ENCODE measurements around the gene ENPP7. TPM values are rescaled to one million over a fixed set of nuclear protein-coding genes. Genes with fewer than 3 reads are reported as not detected.

The ENPP7 gene
- total RNA-seq, 4 donors from 2014 or later: not detected

- H3K9me3 ChIP-seq: no peaks in the 10 kb centered on the region
- intact Hi-C loops (cut with DNase I; ENCODE audit: low total_unique reads): no loop called here
- peaks cover 0 to 21% of the 10 kb centered on the region in 2 donors for H3K27me3 ChIP-seq
- no peak overlapping the region for H3K27ac ChIP-seq
- no peaks in the 10 kb centered on the region for H3K36me3 ChIP-seq
- no peak overlapping the region for H3K4me3 ChIP-seq
- no peak for DNase-seq
- peaks cover 0 to 8% of the 10 kb centered on the region in 2 donors for H3K4me1 ChIP-seq
- no peak for TF ChIP-seq CTCF (IDR thresholded peaks at IDR 0.05)
- no peak for TF ChIP-seq POLR2A (IDR thresholded peaks at IDR 0.05)
Observed at GRCh38 chr17:79737922-79738578, 7.3 kb downstream of the ENPP7 start.

GRCh38 chr17:79738643-79739042 lies 7.9 kb downstream of the ENPP7 start:
- peaks cover 0 to 8% of the 10 kb centered on the region in 2 donors for H3K4me1 ChIP-seq
- H3K27me3 ChIP-seq: peaks cover 0 to 21% of the 10 kb centered on the region in 2 donors
- DNase-seq: no peak
- no peak overlapping the region for H3K4me3 ChIP-seq
- intact Hi-C loops (cut with DNase I; ENCODE audit: low total_unique reads): no loop called here
- H3K9me3 ChIP-seq: no peaks in the 10 kb centered on the region
- H3K27ac ChIP-seq: no peak overlapping the region
- TF ChIP-seq CTCF (IDR thresholded peaks at IDR 0.05): no peak
- no peaks in the 10 kb centered on the region for H3K36me3 ChIP-seq

DNA sequence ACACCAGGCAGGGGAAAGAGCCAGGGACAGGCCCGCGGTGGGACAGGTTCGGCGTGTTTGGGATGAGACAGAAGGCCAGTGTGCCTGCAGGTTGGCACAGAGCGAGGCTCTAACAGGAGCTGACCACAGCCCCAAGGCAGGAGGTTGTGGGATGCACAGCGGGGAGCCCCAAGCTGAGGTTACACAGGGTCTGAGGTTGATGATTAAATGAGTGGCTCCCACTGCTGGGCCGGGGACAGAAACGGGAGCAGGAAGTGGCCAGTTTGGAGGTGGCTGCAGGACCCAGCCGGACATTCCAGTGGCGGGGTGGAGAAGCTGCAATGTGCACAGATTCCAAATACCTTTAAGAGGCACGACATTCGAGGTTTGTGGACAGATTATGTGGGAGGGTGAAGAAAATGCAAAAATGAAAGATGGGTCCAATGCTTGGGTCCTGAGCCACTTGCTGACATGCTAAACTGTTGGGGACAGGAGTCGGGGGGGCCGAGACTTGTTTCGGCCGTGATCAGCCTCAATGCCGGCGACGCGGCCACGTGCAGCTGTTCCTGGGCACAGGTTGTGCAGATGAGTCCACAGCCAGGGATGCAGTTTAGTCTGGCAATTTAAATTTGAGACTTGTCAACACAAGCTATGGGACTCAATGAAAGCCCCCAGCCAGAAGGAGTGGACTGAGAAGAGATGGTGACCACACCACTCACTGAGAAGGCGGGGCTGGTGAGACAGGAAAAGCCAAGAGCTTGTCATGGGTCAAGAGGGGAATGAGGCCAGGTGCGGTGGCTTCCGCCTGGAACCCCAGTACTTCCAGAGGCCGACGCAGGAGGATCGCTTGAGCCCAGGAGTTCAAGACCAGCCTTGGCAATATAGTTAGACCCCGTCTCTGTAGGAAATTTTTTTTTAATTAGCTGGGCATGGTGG lies 8.7 kb downstream of the ENPP7 start:
- no peak for TF ChIP-seq CTCF (IDR thresholded peaks at IDR 0.05)
- no peak for TF ChIP-seq POLR2A (IDR thresholded peaks at IDR 0.05)
- no peaks in the 10 kb centered on the region for H3K9me3 ChIP-seq
- H3K4me1 ChIP-seq: peaks cover 0 to 8% of the 10 kb centered on the region in 2 donors
- peaks cover 0 to 21% of the 10 kb centered on the region in 2 donors for H3K27me3 ChIP-seq
- no peak overlapping the region for H3K4me3 ChIP-seq
- no peak overlapping the region for H3K27ac ChIP-seq
- no peaks in the 10 kb centered on the region for H3K36me3 ChIP-seq
- no peak for DNase-seq
- intact Hi-C loops (cut with DNase I; ENCODE audit: low total_unique reads): no loop called here

DNA sequence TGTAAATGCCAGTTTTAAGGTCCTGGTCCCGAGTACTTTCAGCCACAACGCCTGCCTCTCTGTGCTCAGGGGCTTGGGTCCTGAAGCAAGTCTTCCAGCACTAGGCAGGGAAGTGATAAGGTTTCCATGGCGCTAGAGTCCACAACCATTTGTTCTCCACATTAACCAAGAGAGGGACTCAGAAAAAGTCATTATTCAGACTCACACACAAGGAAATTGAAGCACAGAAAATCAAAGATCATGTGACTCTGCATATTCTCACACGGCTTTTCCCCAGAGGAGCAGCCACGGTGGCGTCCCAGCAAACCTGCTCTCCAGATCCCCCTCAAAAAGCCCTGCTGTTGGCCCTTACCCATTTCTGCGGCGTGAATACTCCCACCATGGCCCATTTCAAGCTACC lies 9.7 kb downstream of the ENPP7 start:
- TF ChIP-seq POLR2A (IDR thresholded peaks at IDR 0.05) (no peak), CTCF (IDR thresholded peaks at IDR 0.05) (no peak)
- H3K4me3 ChIP-seq: no peak overlapping the region
- peaks cover 0 to 8% of the 10 kb centered on the region in 2 donors for H3K4me1 ChIP-seq
- peaks cover 0 to 21% of the 10 kb centered on the region in 2 donors for H3K27me3 ChIP-seq
- no peak overlapping the region for H3K27ac ChIP-seq
- no peak for DNase-seq
- H3K9me3 ChIP-seq: no peaks in the 10 kb centered on the region
- intact Hi-C loops (cut with DNase I; ENCODE audit: low total_unique reads): no loop called here
- no peaks in the 10 kb centered on the region for H3K36me3 ChIP-seq

- DNase-seq: no peak
- peaks cover 0 to 8% of the 10 kb centered on the region in 2 donors for H3K4me1 ChIP-seq
- peaks cover 0 to 25% of the 10 kb centered on the region in 2 donors for H3K27me3 ChIP-seq
- no peak overlapping the region for H3K4me3 ChIP-seq
- TF ChIP-seq CTCF (IDR thresholded peaks at IDR 0.05) (no peak), POLR2A (IDR thresholded peaks at IDR 0.05) (no peak)
- no peak overlapping the region for H3K27ac ChIP-seq
- no peaks in the 10 kb centered on the region for H3K9me3 ChIP-seq
- no peaks in the 10 kb centered on the region for H3K36me3 ChIP-seq
- intact Hi-C loops (cut with DNase I; ENCODE audit: low total_unique reads): no loop called here
Observed at GRCh38 chr17:79741401-79741750, 10.6 kb downstream of the ENPP7 start.

All from uterus (tissue), 4 donors.